Loucy (cell line): ENCODE measurements around the gene PNMA8C.

ENCODE experiments used
- H2AFZ ChIP-seq: fragments of 200-600 bp; sonication (generic); 2 replicates; pipeline ENCODE4 v1.6.0; 2016; ENCODE audit warnings: antibody characterized with exemption, mild to moderate bottlenecking, low read length, moderate library complexity
- H3F3A ChIP-seq: fragments of 200-600 bp; 2 replicates; pipeline ENCODE4 v1.6.0; 2016; ENCODE audit warnings: antibody characterized with exemption, low read depth, mild to moderate bottlenecking
- H3K27me3 ChIP-seq: fragments of 200-600 bp; sonication (generic); 2 replicates; pipeline ENCODE4 v1.6.1; 2014; ENCODE audit warnings: low read length, mild to moderate bottlenecking; ENCODE audit not compliant: insufficient read depth, poor library complexity, severe bottlenecking
- H3K36me3 ChIP-seq: fragments of 200-600 bp; sonication (generic); 2 replicates; pipeline ENCODE4 v1.6.1; 2016; ENCODE audit warnings: low read length; ENCODE audit not compliant: insufficient read depth
- H3K4me1 ChIP-seq: fragments of 200-600 bp; sonication (generic); 2 replicates; pipeline ENCODE4 v1.5.1; 2014; ENCODE audit warnings: low read length, mild to moderate bottlenecking; ENCODE audit not compliant: insufficient read depth, poor library complexity, severe bottlenecking
- H3K4me2 ChIP-seq: fragments of 200-600 bp; sonication (generic); 2 replicates; pipeline ENCODE4 v1.6.0; 2014; ENCODE audit warnings: antibody characterized with exemption, low read length, low read depth, mild to moderate bottlenecking; ENCODE audit not compliant: poor library complexity, severe bottlenecking
- H3K4me3 ChIP-seq: fragments of 200-600 bp; sonication (generic); 2 replicates; pipeline ENCODE4 v1.5.1; 2014; ENCODE audit warnings: low read length, mild to moderate bottlenecking, mixed read lengths; ENCODE audit not compliant: poor library complexity, severe bottlenecking
- H3K79me2 ChIP-seq: fragments of 200-600 bp; sonication (generic); 2 replicates; pipeline ENCODE4 v1.6.1; 2014; ENCODE audit warnings: low read length; ENCODE audit not compliant: insufficient read depth
- H3K9ac ChIP-seq: fragments of 200-600 bp; sonication (generic); 2 replicates; pipeline ENCODE4 v1.6.0; 2014; ENCODE audit warnings: mild to moderate bottlenecking, low read depth, low read length, moderate library complexity; ENCODE audit not compliant: poor library complexity, severe bottlenecking
- H3K9me2 ChIP-seq: fragments of 200-600 bp; sonication (generic); replicated peaks from 2 replicates; pipeline ENCODE4 v1.6.1; 2016; ENCODE audit warnings: low read depth, low read length, mixed read lengths
- H3K9me3 ChIP-seq: fragments of 200-600 bp; sonication (generic); 2 replicates; pipeline ENCODE4 v1.6.1; 2014; ENCODE audit warnings: mild to moderate bottlenecking, antibody characterized with exemption, low read length, low read depth; ENCODE audit not compliant: insufficient read depth
- H4K20me1 ChIP-seq: fragments of 200-600 bp; sonication (generic); 2 replicates; pipeline ENCODE4 v1.6.0; 2014; ENCODE audit warnings: antibody characterized with exemption, low read length, mild to moderate bottlenecking; ENCODE audit not compliant: insufficient read depth, poor library complexity, severe bottlenecking
- CTCF ChIP-seq: fragments of 200-600 bp; sonication (generic); conservative IDR thresholded peaks from 2 replicates; pipeline ENCODE4 v1.5.1; 2014; ENCODE audit warnings: mild to moderate bottlenecking, antibody characterized with exemption, low read length
- EZH2phosphoT487 ChIP-seq: fragments of 200-600 bp; IDR thresholded peaks from 2 replicates; pipeline ENCODE4 v1.6.1; 2018; ENCODE audit warnings: antibody characterized with exemption, mild to moderate bottlenecking, moderate library complexity, borderline replicate concordance

The PNMA8C gene

DNA sequence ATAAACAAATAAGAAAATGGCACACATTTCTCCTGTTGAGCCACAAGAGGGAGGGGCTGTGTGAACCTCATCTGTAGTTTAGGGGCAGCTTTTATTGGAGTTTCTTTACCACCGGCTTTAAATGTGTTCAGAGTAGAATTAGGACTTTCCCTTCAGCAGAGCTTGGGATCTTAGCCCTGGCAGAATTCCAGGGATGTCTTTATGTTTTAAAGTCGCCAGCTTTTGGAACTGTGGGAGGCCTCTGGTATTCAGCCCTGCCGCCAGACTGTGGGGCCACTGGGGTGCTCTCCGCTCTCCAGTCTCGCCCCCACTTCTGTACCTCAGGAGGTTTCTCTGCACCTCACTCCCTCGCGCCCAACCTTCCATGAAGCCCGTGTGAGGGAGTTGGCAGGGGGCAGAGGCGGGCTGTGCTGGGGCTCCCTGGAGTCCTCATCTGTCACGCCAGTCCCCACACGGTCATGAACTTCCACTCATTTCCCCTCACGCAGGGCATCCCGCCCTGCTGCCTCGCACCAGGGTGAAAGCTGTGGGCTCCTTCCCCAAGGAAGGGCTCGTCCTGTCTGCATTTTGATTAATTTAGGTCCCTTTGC is 46.9 kb downstream of the PNMA8C start:
- Histone ChIP-seq H2AFZ (no peak overlapping the region), H3K36me3 (peaks cover 96% of the 10 kb centered on the region; the same call in 1 of the 2 replicates), H3F3A (no peaks in the 10 kb centered on the region), H3K9me3 (no peaks in the 10 kb centered on the region), H3K79me2 (no peaks in the 10 kb centered on the region), H3K4me1 (no peaks in the 10 kb centered on the region), H3K9ac (no peak overlapping the region), H3K4me2 (no peak overlapping the region), H3K27me3 (no peaks in the 10 kb centered on the region), H3K4me3 (no peak overlapping the region), H3K9me2 (no peaks in the 10 kb centered on the region), H4K20me1 (no peaks in the 10 kb centered on the region)
- TF ChIP-seq EZH2phosphoT487 (no peak), CTCF (no peak)

DNA sequence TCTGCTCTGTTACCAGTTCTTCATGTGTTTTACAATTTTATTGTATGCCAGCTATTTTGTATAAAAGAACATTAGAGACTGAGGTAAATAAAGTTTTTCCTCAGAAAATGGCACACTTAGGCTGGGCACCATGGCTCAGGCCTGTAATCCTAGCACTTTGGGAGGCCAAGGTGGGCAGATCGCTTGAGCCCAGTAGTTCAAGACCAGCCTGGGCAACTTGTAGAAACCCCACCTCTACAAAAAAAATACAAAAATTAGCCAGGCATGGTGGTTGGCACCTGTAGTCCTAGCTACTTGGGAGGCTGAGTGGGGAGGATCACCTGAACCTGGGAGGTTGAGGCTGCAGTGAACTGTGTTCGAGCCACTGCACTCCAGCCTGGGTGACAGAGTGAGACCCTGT is 47.4 kb downstream of the PNMA8C start:
- no peaks in the 10 kb centered on the region for H3K9me2 ChIP-seq
- no peak for TF ChIP-seq CTCF
- no peak for TF ChIP-seq EZH2phosphoT487

GRCh38 chr19:46380690-46381089 is 48.0 kb downstream of the PNMA8C start:
- H3K27me3 ChIP-seq = no peaks in the 10 kb centered on the region
- no peaks in the 10 kb centered on the region for H3K9me2 ChIP-seq
- H4K20me1 ChIP-seq = no peaks in the 10 kb centered on the region
- H3K36me3 ChIP-seq = peaks cover 96% of the 10 kb centered on the region; the same call in 1 of the 2 replicates
- no peaks in the 10 kb centered on the region for H3K9me3 ChIP-seq
- H3K4me3 ChIP-seq = no peak overlapping the region
- no peaks in the 10 kb centered on the region for H3K79me2 ChIP-seq
- no peaks in the 10 kb centered on the region for H3K4me1 ChIP-seq
- TF ChIP-seq EZH2phosphoT487 = no peak
- no peaks in the 10 kb centered on the region for H3F3A ChIP-seq
- H3K4me2 ChIP-seq = no peak overlapping the region
- H2AFZ ChIP-seq = no peak overlapping the region
- no peak overlapping the region for H3K9ac ChIP-seq

More for the DNA sequence above, 47.4 kb downstream of the PNMA8C start:
- H3K9me3 ChIP-seq = no peaks in the 10 kb centered on the region
- no peaks in the 10 kb centered on the region for H3F3A ChIP-seq
- H3K4me2 ChIP-seq = no peak overlapping the region
- H3K27me3 ChIP-seq = no peaks in the 10 kb centered on the region
- H3K9ac ChIP-seq = no peak overlapping the region
- H3K79me2 ChIP-seq = no peaks in the 10 kb centered on the region
- peaks cover 96% of the 10 kb centered on the region; the same call in 1 of the 2 replicates for H3K36me3 ChIP-seq
- no peak overlapping the region for H2AFZ ChIP-seq
- no peak overlapping the region for H3K4me3 ChIP-seq
- H3K4me1 ChIP-seq = no peaks in the 10 kb centered on the region
- H4K20me1 ChIP-seq = no peaks in the 10 kb centered on the region

DNA sequence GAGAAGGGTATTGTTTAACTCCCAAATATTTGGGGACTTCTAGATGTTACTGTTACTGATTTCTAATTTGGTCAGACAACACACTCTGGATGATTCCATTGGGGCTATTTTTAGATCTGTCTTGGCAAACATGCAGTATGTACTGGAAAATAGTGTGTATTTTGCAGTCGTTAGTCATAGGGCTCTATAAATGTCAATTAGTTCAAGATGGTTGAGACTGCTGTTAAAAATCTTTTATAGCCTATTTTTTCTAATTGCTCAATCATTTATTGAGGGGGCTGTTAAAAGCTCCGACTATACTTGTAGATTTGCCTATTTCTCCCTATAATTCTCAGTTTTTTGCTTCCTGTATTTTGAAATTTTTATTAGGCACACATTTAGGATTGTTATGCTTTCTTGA is 50.5 kb downstream of the PNMA8C start:
- Histone ChIP-seq H3K79me2 (no peaks in the 10 kb centered on the region), H3K27me3 (no peaks in the 10 kb centered on the region), H4K20me1 (peaks cover 4% of the 10 kb centered on the region)

More for the DNA sequence above, 50.5 kb downstream of the PNMA8C start:
- Histone ChIP-seq H3K4me1 (no peaks in the 10 kb centered on the region), H3K9me3 (no peaks in the 10 kb centered on the region), H3F3A (no peaks in the 10 kb centered on the region), H3K9ac (no peak overlapping the region), H3K9me2 (no peaks in the 10 kb centered on the region), H3K36me3 (peaks cover 75% of the 10 kb centered on the region; the same call in 1 of the 2 replicates), H3K4me2 (no peak overlapping the region), H2AFZ (no peak overlapping the region), H3K4me3 (no peak overlapping the region)
- no peak for TF ChIP-seq CTCF
